Breast epithelium (tissue), 4 donors: ENCODE data around the gene KDM3B. TPM values are rescaled to one million over a fixed set of nuclear protein-coding genes. Genes with fewer than 3 reads are reported as not detected.

Source experiments
- DNase-seq, 2 donors: peaks; one replicate each; pipeline ENCODE4 v3.0.0-alpha.2; 2019; ENCODE audit warnings: low spot score in 2 of 2
- H3K27ac ChIP-seq, 2 donors: fragments of 200-600 bp; sonication (generic) in 1 of 2; one replicate each; pipeline ENCODE4 v1.5.1; 2016 to 2019; ENCODE audit warnings: mild to moderate bottlenecking in 1 of 2
- H3K27me3 ChIP-seq, 2 donors: fragments of 200-600 bp; sonication (generic) in 1 of 2; one replicate each; pipeline versions ENCODE4 v1.5.1 to v1.6.0; 2017 to 2019; ENCODE audit warnings: control low read depth in 1 of 2, mild to moderate bottlenecking in 1 of 2
- H3K36me3 ChIP-seq: fragments of 200-600 bp; one replicate; pipeline ENCODE4 v1.5.1; 2019
- H3K4me1 ChIP-seq, 2 donors: fragments of 200-600 bp; sonication (generic); one replicate each; pipeline ENCODE4 v1.5.1; 2016 to 2019; ENCODE audit warnings: control low read depth in 1 of 2
- H3K4me3 ChIP-seq, 3 donors: fragments of 200-600 bp; sonication (generic); 1 replicate in 2 of 3; 2 replicates in 1 of 3; pipeline ENCODE4 v1.5.1; 2016 to 2019; ENCODE audit warnings: mild to moderate bottlenecking in 3 of 3, moderate library complexity in 2 of 3
- H3K9me3 ChIP-seq, 2 donors: fragments of 200-600 bp; sonication (generic) in 1 of 2; one replicate each; pipeline ENCODE4 v1.5.1; 2016 to 2019; ENCODE audit warnings: control low read depth in 1 of 2
- CTCF ChIP-seq, 3 donors: fragments of 450-650 bp; IDR thresholded peaks; one replicate each; pipeline ENCODE4 v1.5.1; 2016 to 2017; ENCODE audit warnings: antibody characterized with exemption in 3 of 3, mild to moderate bottlenecking in 3 of 3, moderate library complexity in 3 of 3
- POLR2A ChIP-seq: fragments of 450-650 bp; IDR thresholded peaks from one replicate; pipeline ENCODE4 v1.6.1; 2016; ENCODE audit warnings: antibody characterized with exemption, mild to moderate bottlenecking, moderate library complexity
- POLR2AphosphoS5 ChIP-seq, 3 donors: sonication (generic); formaldehyde crosslinking; IDR thresholded peaks; one replicate each; pipeline ENCODE4 v1.6.1; 2017; ENCODE audit warnings: antibody characterized with exemption in 3 of 3
- intact Hi-C: fragments of 100-400 bp; cut with DNase I; formaldehyde crosslinking; loops from one replicate; pipeline ENCODE4 v1.15.1; 2023; ENCODE audit warnings: low total_unique reads
- total RNA-seq, 3 donors: library from RNA; depleted of rRNA; stranded (reverse); fragments of >200 nt; gene quantifications; one replicate each; pipeline ENCODE4 v1.1.0, GENCODE V29; 2016

KDM3B gene
- total RNA-seq, 3 donors from 2014 or later: 61.3 to 85.0 (median 66.5) TPM

DNA sequence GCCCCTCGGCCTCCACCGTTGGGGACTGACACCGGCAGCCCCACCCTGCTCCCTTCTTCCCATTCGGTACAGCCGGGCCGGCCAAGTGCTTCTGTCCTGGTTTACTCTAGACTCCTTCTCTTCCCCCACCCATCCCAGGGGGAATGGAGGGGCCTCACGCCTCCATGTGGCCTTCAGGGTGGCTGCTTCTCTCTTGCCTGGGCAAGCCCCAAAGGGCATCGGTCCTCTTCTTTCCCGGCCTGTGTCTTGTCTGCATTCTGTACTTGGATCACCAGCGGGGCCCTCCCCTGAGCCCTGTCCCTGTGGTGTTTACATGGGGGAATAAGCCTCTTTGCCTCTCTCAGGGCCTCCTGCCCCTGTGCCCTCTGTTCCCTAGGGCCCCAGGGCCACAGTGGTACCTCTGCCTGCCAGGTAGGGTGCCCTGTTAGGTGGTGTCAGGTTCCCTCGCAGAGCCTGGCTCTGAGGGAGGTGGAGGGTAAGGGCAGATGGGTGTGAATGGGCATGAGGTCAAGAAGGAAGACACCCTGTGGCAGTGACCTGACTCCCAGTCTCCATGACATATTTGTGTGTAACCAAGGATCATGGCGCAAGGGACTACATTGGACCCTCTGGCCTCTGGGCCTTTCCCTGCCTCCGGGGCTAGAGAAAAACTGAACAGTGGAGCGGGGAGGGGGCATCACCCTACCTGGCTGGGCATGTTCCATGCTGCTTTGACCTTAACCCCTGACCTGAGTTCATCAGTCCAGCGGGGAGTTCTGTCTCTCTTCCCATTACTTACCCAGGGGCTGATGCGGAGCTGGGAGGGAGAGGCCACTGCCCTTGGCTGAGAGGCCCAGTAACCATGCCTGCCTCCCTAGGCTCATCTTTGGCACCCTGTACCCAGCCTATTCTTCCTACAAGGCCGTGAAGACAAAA is 87.9 kb downstream of the KDM3B start:
- no peak overlapping the region for H3K27ac ChIP-seq
- TF ChIP-seq POLR2A: no peak
- TF ChIP-seq CTCF (IDR thresholded peaks at IDR 0.05): no peak
- TF ChIP-seq POLR2AphosphoS5 (IDR thresholded peaks at IDR 0.05): no peak
- DNase-seq: no peak
- no peaks in the 10 kb centered on the region for H3K27me3 ChIP-seq
- no peaks in the 10 kb centered on the region for H3K36me3 ChIP-seq
- peaks cover 4 to 6% of the 10 kb centered on the region in 2 donors for H3K4me1 ChIP-seq
- intact Hi-C loops: no loop called here
- H3K4me3 ChIP-seq: no peak overlapping the region
- H3K9me3 ChIP-seq: no peaks in the 10 kb centered on the region

GRCh38 chr5:138441221-138441620 is 88.7 kb downstream of the KDM3B start:
- peaks cover 4 to 6% of the 10 kb centered on the region in 2 donors for H3K4me1 ChIP-seq
- H3K4me3 ChIP-seq: no peak overlapping the region
- no peak overlapping the region for H3K27ac ChIP-seq
- no peaks in the 10 kb centered on the region for H3K36me3 ChIP-seq
- intact Hi-C loops: no loop called here
- H3K27me3 ChIP-seq: no peaks in the 10 kb centered on the region
- H3K9me3 ChIP-seq: no peaks in the 10 kb centered on the region
- no peak for DNase-seq
- TF ChIP-seq CTCF (IDR thresholded peaks at IDR 0.05): no peak
- no peak for TF ChIP-seq POLR2A
- TF ChIP-seq POLR2AphosphoS5 (IDR thresholded peaks at IDR 0.05): no peak

GRCh38 chr5:138444078-138444773 is 91.7 kb downstream of the KDM3B start:
- no peak overlapping the region for H3K4me3 ChIP-seq
- no peaks in the 10 kb centered on the region for H3K27me3 ChIP-seq
- DNase-seq: no peak
- intact Hi-C loops: no loop called here
- no peaks in the 10 kb centered on the region for H3K36me3 ChIP-seq
- H3K9me3 ChIP-seq: no peaks in the 10 kb centered on the region
- TF ChIP-seq POLR2AphosphoS5 (IDR thresholded peaks at IDR 0.05) (no peak), POLR2A (no peak), CTCF (IDR thresholded peaks at IDR 0.05) (no peak)
- H3K4me1 ChIP-seq: peaks cover 3 to 4% of the 10 kb centered on the region in 2 donors
- no peak overlapping the region for H3K27ac ChIP-seq

GRCh38 chr5:138444774-138445546 is 92.5 kb downstream of the KDM3B start:
- Histone ChIP-seq H3K27me3 (no peaks in the 10 kb centered on the region), H3K4me3 (no peak overlapping the region), H3K9me3 (no peaks in the 10 kb centered on the region), H3K4me1 (peaks cover 0 to under 1% of the 10 kb centered on the region in 2 donors), H3K27ac (no peak overlapping the region), H3K36me3 (no peaks in the 10 kb centered on the region)
- intact Hi-C loops: no loop called here
- no peak for DNase-seq
- TF ChIP-seq POLR2A: no peak
- no peak for TF ChIP-seq CTCF (IDR thresholded peaks at IDR 0.05)
- TF ChIP-seq POLR2AphosphoS5 (IDR thresholded peaks at IDR 0.05): no peak
